ENCODE results near the gene MET. TPM values are rescaled to one million over a fixed set of nuclear protein-coding genes. Genes with fewer than 3 reads are reported as not detected.

The MET gene
- total RNA-seq, 1 experiment from 2014 or later = 62.1 TPM

DNA sequence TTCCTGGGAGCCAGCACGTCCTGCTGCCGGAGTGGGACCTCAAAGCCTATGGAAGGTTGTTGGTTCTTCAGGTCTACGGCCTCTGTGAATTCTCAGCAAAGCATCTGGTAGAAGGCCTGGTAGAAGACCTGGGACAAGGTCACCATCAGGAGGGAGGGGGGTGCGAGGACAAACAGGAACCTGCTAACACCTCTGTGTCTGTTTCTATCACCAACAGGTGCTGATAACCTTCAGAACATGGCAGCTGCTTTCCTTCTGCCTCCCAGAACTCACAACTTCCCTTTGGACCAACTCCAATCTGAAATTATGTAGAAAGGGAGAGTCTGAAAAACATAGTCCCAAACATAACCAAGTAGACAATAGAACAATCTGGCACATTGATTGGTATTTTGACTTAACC, 8.3 kb upstream of the MET start:
- no peak for DNase-seq (ENCODE audit: low read depth)

DNA sequence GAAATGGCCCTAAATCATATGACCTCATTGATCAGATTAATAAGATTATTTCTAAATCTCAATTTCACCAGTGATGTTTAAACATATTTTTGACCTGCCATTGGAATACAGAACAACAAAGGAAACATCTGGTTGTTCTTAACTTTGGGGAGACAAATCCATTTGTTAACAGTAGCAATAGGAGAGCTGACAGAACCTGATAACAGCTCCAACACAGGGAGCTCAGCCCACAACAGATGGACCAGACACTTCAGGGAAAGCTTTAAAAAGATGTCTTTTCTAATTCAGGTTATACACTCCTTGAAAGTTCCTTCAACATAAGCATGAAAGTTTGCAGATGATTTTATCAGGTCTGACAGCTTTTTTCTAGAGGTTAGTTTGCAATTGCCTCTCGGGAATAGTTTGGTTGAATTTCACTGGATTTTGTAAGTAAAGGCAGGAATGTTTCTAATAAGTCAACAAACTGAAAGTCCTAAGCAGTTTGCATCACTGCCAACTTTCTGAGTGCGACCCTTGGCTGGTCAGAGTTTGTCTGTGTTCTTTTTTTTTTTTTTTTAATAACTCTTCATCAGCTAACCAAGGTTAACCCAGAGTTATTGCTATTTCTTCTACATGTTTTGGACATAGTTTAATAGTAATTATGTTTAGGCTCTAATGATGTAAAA, 6.5 kb upstream of the MET start:
- no peak for DNase-seq (ENCODE audit: low read depth)

DNA sequence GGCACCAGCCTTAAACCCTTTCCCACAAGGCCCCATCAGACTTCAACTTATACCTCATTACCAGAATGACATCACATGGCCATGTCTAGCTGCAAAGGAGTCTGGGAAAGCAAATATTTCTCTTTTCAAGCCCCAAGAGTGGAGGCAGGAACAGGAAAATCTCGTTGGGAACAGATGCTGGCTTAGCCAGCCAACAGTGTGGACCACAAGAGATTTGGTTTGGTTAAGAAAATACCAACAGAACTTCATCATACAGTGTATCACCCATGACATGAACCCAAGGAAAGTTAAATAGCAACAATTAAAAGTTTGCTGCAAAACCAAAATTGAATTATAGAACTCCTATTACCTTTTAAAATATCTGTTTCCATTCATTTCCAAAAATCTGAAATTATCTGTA, 2.2 kb upstream of the MET start:
- peak; percentile 25 for DNase-seq (ENCODE audit: low read depth)

DNA sequence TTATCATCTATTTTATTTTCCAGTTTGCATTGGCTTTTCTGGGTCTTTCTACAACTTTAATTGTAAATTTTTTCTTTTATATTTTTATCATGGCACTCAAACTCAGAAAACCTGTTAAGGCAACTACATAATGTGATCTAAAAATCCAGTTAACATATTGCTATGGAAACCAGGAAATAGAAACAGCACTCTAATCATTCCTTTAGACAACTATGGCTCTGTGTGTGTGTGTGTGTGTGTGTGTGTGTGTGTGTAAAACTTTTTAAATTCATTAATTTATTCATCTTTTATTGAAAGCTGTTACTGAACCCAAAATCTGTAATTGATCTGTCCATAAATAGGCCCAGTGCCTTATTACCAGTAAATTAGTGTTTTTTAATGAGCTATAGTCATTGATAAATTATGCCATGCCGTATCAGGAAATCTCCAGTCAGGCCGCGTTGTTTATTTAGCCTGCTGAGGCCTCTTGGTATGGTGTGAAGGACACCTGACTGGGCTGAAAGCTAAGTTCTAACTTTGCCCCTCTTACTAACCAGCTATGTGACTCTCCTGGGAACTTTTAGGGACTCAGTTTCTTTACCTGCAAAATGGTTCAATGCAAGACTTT, 1.5 kb upstream of the MET start:
- no peak for DNase-seq (ENCODE audit: low read depth)

DNA sequence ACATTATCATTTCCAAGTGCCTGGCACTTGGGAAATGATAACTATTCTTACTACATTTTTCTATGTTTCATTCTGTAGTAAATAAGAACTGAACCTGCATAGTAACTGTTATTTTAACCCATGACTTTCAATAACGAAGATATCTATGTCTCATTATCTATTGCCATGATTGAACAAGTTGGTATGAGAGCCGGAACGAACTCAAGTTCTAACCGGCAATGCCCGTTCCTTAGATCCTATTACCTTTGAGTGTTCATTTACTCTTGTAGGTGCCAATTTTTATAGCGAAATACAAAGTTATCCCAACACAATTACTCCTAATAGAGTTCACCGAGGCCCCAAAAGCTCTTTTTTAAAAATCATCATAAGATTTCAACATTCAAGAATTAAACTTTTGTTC, 885 bp upstream of the MET start:
- no peak for DNase-seq (ENCODE audit: low read depth)

DNA sequence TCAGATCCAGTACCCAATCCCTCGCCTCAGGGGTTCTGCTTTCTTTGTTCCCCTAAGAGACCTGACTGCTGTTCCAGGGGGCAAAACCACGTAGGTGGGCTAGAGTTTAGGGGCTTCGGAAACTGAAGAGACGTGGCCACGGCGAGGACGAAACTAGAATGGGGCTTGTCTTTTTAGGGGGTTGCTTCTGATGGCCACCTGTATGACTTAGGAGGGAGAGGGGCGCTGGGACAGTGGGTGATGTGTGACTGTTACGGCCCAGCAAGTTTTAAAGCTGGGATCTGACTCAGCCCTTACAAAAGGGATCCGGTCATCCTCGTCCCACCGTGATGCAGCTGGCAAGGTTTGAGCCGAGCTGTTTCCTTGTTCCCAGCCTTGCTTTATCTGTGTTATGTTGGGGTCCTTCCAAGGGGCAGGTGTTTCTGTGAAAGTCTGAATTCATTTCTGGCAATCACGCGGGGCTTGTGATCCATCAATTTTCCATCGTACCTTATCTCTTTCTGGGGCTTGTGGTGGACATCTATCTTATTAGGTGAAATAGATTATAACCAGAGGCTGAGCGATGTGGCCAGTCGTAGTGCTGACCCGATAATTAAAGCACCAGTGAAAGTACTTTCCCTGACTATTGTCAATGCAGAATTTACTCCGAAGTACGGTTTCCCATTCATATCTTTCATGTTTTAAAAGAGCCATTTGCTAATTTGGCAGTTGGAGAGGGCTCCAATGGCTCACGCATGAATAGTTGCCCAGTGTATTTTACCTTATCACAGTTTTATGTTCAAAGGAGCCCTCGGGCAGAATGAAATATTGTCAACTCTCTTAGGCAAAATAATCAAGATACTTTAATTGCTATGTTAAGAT, 830 bp downstream of the MET start:
- DNase-seq (ENCODE audit: low read depth) = peak; percentile 67

DNA sequence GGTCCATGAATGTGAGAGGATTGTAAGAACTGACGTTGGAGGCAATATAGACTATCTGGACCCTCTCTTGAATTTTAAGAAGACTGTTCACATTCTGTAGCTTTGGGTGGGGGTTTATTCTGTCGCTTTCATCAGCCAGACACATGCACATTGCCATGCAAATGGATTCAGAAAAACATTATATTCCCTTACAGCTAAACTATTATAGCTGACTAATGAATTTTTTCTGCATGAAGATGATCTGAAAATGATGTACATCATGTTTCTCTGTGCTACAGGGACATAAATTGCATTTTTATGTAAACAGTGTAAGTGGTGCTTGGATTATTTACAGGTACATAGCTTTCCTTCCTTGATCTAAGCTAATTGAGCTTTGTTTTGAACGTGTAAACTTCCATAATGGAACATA, 1.5 kb downstream of the MET start:
- no peak for DNase-seq (ENCODE audit: low read depth)

DNA sequence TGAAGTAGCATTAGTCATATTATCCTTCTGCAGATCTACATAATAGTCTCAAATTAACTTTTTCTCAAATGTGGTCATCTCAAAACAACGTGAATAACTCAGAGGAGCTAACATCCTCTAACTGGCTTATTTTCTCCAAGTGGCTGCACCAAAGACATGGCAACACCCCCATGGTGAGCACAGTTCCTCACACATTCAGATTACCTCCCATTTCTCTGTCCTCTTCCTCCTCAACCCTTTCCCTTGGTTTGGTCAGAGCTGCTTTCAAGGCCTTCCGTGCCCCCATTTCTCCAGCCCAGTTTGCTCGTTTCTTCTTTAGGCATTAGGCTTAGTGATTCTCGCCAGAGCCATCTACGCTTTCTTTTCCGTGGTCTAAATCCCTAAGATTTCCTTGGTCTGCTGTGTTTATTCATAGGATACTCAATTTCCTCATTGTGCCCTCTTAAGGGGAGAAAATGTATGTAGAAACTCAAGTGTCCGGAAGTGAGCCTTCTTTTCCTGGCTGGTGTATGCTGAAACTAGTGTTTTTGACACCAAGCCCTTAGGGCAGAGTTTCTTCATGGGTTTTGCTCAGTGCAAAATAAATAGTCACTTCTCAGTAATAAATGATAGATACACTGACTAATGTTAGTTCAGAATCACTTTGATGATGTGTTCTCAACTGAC, 2.6 kb downstream of the MET start:
- peak; percentile 82 for DNase-seq (ENCODE audit: low read depth)

DNA sequence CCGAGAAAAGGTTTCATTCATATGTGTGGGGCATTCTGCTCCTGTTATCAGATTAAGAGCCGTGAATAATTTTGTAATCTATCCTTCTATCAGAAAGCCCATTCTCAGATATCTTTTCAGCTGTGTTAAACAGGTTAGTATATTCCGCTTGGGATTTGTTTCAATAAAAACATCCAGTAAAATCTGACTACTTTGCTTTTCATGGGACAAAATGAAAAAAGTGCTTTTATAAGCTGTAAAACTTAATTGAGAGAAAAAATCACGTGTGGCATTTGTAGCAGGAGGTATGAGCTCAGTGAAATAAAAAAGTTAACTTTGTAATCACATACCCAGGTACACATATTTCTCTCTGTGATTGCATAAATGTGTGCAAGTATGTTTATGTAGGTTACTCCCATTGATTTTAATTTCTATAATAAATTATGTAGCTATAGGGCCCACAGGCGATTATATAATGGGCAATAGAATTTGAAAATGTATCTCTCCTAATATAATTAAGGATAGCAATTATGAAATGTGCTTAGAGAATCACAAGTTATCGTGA, 3.9 kb downstream of the MET start:
- no peak for DNase-seq (ENCODE audit: low read depth)

DNA sequence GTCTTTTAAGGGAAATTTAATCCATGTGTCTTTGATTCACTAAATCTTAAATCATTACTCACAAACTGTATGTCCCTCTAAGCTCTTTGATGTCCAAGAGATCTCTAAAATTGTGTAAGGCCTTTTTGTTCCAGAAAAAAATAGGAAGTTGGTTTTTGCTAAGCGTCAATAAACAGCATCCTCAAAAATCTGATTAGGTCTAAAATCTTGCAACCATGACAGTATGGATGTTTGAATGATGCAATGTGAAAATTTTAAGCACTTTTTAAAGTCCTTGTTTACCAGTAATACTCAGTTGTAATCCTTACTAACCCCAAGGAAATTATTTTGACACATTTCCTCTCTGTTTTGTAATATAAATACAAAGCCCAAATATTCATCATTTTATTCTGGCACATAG, 6.8 kb downstream of the MET start:
- no peak for DNase-seq (ENCODE audit: low read depth)

DNA sequence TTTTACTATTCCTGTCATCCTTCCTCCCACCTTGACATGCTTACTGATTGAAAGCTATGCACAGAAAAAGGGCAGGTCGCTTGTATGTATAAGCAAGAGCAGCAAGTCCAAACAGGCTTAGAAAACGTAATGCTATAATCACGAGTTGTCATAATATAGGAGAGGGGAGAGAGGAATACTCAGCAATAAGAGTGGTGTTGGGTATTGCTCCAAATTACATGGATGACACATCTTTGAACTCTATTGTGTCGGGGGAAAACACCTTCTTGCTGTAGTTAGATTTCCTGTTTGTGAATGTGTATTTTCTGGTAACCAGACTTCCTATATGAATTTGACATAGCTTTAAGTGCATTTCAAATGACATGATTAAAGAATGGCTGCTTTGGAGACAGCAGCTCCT, 7.5 kb downstream of the MET start:
- DNase-seq (ENCODE audit: low read depth) = no peak

DNA sequence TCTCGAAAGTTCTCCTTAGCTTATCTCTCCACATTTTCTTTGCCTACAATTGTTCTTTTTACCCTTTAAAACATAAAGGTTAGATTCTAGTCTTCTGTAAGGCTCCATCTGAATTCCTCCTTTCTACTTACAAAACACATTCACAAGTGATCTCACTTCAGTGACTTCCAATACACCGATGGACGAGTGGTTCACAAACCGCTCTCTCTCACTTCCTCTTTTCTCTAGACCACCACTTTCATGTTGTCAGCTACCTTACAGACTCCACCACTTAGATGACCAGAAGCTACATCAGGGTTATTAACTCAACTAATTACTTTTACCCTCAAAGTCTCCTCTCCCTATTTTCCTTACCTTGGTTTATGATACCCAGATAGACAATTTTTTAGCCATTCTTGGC, 11.8 kb downstream of the MET start:
- DNase-seq (ENCODE audit: low read depth) = no peak

DNA sequence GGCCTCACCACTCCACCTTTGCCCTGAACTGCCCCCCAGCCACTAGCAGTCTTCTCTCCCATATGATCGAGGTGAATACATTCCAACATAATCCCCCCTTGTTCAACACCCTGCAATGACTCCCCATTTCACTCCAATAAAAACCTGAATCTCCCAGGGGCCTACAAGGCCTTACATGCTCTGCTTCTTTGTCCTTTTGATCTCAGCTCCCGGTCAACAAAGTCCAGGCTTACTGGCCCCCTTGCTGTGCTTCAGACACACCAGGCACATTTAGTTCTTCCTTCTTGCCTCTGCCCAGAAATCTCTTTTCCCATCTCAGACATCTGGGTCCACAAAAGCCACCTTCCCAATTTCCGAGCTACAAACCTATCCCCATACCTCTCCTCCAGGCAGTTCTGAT, 14.0 kb downstream of the MET start:
- DNase-seq (ENCODE audit: low read depth) = no peak

DNA sequence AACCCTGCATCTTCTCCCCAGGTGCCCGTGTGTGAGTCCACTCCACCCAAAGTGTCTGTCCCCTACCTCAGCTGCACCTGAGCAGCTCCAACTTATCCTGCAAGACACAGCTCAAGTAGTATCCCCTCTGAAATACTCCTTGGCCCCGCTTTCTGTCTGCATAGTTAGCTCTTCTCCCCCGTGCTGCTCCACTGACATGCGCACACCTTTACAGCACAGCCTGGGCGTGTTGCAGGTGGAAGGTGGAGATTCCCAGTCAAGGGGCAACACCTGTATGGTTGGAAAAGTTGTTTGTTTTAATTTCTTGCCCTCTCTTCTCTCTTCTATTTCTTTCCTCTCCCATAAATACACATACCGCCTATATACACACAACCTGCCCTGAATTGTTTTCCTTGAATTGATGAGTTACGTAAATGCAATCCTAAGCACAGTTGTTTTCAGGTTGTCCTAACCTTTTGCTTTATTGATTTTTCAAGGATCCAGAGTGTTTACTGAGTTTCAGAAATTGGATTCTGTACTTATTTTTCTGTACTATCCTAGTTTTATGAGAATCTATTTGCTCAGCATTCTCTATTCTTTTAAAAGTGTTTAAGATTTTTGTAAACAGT, 14.9 kb downstream of the MET start:
- no peak for DNase-seq (ENCODE audit: low read depth)

DNA sequence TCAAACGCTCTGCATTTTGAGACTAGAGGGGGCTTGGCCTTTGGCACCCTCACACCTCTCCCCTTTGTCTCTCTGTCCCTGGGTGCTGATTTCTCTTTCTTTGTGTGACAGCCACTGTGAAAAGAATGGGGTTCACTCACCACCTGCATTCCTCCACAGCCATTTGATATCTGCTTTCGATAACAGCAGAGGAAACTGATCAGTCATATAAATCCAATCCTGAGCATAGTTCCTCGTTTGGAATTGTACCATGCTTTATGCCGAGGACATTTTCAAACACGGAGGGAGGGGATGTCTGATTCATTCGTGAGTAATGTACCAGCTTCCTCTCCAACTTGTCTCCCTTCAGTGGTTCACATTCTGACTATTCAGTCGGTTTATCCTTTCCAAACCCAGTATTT, 15.8 kb downstream of the MET start:
- DNase-seq (ENCODE audit: low read depth) = peak; percentile 81

DNA sequence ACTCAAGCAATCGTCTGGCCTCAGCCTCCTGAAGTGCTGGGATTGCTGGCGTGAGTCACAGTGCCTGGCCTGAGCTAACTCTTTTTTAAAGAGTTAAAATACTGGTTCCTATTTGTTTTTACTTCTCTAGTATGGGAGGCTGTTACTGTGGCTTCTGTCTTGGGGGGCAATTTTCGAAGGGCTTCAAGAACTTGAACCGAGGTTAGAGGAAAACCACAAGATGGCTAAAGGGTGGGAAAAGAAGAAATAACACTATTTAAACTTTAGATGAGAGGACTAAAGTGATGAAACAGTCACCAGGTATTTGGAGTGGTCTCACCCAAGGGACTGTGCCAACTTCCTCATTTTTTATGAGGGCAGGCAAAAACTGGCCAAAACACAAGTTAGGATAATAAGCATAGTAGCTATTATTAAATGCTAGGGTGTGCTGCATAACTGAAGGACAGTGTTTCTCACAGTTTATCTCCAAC, 17.8 kb downstream of the MET start:
- peak; percentile 51 for DNase-seq (ENCODE audit: low read depth)

DNA sequence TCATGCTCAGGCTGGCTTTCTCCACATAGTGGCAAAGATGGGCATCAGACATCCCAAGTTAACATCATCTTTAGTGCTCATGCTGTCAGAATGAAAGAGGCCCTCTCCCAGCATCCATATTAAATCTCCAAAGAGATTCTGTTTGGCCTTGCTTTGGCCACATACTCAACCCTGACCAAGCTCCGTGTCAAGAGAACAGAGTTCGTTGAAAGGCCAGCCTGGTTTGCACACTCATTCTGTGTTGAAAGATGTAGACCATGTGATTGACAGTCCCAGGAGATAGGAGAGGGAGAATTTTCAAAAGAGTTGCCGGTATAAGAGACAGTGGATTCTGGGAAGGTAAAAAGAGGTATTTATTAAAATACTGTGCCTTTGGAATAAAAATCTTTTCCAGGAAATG, 19.7 kb downstream of the MET start:
- DNase-seq (ENCODE audit: low read depth) = peak; percentile 71

DNA sequence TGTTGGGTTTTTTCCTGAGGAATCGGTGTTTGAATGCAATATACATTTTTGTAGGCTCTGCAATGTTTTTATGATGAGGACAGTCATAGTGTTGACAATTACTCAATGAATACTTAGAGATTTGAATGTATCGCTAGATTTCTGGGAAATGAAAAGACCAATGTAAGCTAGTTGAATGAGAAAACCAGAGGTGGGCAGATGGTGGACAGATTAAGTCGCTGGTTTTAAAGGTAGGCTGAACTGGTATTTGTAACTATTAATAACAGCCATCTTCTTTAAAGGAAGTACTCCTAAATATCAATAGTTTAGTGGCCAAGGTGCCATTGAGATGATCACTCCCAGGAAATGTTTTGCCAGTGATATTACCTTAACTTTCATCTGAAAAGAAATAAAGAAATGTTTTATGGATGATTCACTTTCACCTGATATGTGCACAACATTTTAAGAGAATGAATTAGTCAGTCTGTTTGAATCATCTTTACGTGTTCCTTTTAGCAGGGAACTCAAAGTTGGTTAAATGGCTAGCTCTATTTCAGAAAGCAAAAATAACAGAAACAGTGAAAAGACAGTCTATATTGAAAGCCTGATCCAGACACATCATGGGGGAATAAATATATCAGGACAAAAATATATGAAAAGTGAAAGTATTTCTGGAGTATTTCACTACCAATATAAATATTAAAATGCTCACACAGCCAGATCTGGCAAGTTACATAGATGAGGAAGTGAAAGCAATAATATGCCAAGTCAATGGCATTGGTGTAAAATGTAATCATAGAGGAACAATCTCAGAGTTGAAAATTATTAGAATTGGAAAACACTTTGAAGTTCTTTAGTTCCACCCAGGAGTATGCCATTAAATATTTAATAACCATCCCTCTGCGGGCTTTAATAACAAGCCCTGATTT, 20.7 kb downstream of the MET start:
- DNase-seq (ENCODE audit: low read depth) = peak; percentile 43

DNA sequence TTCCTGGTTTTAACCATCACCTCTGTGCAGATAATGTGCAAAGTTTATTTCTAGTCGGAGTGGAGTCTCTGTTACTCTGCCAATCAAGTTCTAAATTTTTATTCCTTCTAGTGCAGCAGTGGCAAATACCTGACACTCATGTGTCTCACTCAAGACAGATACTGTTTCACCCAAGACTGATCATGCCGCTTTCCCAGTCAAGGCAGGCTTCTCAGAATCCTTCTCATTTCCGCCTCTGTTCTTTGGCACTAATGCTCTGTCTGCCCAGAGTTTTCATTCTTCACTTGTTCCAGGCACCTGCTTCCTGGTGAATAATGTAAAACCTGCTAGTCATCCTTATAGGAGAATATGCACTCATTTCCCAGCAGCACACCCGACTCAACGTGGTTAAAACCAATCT, 24.7 kb downstream of the MET start:
- DNase-seq (ENCODE audit: low read depth) = no peak

DNA sequence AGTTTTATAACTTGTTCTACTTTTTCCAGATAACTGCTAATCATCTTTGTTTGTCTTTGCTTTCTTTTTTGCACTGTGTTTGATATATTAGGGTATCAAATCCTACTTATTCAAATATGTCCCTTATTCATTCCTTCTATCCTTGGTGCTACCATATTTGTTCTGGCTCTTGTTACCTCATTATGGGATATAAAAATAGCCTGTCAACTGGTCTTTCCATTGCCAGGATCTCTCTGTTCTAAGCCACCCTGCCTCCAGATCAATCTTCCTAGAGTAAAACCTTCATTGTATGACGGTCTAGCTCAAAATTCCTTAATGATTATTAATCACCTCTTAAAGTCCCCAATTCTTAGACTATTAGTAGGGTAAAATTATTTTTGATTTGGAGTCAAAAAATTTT, 25.2 kb downstream of the MET start:
- no peak for DNase-seq (ENCODE audit: low read depth)

DNA sequence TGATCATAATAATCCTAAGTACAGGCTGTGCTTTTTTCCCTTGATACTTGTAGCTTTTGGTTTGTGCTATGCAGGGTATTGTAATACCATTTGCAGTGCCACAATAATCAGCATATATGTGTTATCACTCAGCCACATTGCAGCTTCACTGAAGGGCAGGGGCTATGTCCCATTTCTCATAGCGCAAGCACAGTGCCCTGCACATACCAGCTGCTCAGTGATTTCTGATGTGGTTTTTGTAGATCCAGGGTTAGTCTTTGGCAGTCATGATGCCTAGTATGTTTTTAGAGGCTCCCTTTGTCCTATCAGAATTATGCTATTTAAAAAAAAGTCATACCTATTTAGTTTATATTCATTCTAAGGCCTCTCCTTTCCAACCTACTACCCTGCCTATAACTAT, 25.8 kb downstream of the MET start:
- no peak for DNase-seq (ENCODE audit: low read depth)

Measured in RPMI7951 (cell line).